ENCODE data around the gene TSR3.
"Not testable (repeated sequence)": the region's sequence is repeated elsewhere in the genome, so short reads cannot be mapped to it uniquely, and the experiment has no call there.

Gene TSR3

DNA sequence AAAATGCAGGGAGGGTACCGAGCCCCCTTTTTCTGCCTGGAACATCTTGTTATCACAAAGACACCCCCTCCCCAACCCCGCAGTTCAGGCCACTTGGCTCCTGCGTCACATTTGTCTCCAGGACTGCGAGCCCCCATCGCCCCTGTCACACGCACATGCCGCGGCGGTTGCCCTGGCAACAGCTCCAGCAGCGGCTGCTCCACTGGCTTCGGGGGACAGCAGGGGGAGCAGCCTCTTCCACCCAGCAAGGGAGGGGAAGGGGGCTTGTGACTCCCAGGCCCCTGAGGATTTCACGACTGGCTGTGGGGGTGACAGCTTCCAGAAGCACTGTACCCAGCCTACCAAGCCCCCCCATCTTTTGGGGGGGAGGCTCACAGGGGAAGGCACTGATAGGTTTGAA is 15.7 kb downstream of the TSR3 start:
- no peak for DNase-seq

GRCh38 chr16:1335211-1335971 is 16.3 kb downstream of the TSR3 start:
- no peak for DNase-seq

GRCh38 chr16:1334739-1335138 is 16.9 kb downstream of the TSR3 start:
- DNase-seq = no peak

DNA sequence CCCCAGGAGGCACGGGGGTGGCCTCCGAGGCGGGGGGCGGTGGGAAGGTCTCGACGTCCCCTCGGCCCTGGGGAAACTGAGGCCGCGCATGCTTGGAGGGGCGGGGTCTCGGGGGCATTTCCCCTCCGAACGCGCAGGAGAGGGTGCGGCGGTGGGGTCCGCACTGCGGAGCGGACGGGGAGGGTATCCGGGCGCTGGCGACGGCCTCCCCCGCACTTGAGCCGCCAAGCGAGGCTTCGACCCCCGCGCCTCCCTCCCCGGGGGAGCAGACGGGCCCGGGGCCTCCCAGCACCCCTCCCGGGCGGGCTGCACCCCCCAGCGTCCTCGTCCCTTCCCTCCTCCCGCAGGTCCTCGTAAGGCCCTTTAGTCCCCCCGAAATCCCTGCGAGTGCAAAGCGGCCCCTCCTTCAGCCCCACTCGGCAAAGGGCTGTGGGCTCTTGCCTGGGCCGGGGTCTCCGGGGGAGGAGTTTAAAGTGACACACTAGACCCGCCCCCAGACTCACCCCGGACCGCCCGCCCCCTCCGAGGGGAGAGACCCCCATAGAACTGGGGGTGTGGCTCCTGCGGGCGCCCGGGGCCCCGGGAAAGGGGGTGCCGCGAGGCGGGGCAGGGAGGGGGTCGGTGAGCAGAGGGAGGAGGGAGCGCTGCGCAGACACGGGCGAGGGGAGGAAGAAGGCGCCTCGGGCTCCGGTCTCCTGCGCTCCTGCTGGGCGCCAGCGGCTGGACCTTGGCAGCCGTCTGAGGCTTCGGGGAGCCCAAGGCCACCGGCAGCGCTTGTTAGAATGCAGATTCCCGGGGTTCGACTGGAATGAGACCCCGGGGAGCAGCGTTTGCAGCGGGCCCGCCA is 17.6 kb downstream of the TSR3 start:
- DNase-seq = no peak

- DNase-seq = no peak
Measured at GRCh38 chr16:1333149-1333812, 18.4 kb downstream of the TSR3 start, which contains the start of gene BAIAP3. Gene BAIAP3, plus strand, starts transcription at chr16:1333645. Its CDS starts 4,905 bp downstream, at chr16:1338550.

- no peak for DNase-seq
Measured at GRCh38 chr16:1332618-1333148, 19.0 kb downstream of the TSR3 start.

DNA sequence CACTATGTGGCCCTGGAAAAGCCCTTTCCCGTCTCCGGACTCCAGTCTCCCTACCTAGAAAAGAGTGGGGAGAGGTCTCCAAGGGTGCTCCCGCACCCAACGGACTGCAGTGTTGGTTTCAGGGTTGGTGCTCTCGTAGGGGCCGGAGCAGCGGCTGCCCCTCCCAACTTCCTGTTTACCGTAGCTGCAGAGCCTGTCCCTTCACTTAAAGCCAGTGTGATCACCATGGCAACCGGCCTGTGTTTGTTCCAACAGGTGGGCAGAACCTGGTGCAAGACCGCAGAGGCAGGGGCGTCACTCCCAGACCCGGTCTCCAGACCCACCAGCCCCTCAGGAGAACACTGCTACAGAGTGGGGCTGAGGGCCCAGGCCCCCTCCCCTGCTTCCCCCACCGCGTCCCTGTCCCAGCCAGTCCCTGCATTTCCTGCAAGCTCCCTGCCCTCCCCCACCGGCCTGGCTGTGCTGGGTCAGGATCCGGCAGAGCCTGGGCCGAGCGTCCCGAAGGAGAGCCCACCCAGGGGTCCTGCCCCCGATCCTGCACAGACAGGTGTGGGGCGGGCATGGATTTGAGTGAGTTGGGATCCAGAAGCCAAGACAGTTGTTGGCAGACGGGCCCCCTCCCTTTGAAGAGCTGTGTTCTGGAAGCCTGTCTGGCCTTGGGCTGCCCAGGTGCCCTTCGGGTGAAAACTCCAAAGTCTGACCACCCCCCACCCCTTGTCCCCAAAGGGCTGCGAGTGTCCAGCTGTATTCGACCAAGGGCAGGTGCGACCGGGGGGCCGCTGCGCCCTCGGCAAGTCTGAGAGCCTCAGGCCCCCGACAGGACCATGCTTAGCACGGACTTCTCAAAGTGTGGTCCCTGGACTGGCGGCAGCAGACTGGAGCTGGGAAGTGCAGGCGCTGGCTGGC is 19.7 kb downstream of the TSR3 start:
- no peak for DNase-seq

DNA sequence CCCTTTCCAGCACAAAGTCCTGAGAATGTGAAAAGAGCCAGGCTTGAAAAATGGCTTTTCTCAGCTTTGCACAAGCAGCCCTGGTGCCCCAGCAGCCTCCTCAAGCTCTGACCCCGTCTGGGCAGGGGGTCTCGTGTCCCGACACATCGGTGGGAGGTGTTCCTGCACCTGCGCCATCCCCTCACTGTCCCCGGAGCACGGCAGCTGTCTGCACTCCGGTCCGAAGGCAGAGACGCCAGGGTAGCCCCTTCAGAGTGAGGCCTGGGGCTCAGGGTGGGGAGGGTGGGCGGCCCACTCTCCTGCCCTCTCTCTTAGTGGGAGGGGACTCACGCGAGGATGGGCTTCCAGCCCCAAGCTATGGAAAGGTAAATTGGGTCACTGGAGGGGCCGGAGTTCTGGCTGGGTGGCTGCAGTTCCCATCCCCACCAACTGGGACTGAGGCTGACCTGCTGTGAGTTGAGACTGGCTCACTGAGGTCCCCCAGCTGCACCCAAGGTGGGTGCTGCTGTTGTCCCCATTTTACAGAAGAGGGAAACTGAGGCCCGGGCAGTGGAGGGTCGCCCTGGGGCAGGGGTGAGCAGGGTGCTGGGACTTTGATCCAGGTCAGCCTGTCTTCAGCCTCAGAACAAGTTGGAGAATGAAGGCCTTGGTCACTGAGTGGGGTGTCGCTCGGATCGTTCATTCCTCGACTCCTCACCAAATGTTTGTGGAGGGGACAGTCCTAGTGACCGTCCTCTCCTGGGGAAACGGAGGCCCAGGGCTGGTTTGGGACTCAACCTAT is 20.6 kb downstream of the TSR3 start:
- no peak for DNase-seq

GRCh38 chr16:1330260-1330914 is 21.3 kb downstream of the TSR3 start:
- no peak for DNase-seq

- not testable (repeated sequence) for DNase-seq
Measured at GRCh38 chr16:1328961-1329360, 22.7 kb downstream of the TSR3 start.

DNA sequence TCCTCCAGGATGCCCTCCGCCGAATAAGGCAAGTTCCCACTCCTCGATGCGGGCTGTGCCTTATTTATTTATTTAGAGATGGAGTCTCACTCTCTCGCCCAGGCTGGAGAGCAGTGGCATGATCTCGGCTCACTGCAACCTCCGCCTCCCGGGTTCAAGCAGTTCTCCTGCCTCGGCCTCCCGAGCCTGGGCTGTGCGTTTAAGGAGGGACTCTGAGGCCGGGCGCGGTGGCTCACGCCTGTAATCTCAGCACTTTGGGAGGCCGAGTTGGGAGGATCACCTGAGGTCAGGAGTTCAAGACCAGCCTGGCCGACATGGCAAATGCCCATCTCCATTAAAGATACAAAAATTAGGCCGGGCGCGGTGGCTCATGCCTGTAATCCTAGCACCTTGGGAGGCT is 23.5 kb downstream of the TSR3 start:
- not testable (repeated sequence) for DNase-seq

DNA sequence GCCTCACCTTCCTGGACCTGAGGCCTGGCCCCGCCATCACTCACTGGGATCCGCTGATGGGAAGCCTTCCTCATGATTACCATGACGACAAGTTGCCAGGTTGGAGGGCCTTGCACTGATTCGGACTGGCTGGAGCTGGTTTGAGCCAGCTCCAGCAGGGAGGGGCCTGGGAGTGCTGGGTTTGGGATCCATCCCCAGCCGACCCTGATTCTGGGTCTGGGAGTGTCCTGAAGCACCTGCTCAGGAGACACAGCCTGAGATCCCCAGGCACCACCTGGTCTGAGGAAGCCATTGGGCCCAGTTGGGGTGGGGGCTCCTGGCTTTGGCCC is 24.1 kb downstream of the TSR3 start:
- DNase-seq = no peak

DNA sequence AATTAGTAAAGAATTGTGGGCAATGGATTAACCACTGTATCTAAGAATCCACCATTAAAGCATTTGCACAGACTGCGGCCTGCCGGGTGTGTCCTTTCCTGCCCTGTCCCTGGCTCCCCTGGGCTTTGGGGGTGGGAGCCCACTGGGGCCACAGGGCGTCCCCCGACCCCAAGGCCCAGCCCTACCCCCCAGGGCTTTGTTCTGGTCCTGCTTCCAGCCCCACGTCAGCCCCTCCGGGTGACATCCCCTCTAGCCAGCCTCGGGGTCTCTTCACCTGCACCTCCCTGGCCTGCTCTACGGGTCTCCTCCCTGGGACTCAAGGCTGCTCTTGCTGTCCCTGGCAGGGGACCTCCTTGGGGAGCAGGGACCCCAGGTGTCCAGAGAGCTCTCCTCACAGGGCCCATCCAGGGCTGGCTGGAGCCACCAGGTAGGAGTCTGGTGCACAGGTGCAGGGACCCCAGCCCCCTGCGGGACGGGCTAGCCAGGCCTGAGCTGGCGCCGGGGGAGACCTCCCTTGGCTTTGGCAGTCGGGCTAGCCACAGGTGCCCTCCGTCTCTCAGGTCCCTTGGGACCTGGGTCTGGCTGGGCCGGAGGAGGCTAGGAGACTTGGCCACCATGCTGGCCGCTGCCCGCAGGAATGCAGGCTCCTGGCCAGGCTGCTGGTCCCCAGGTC is 24.6 kb downstream of the TSR3 start:
- no peak for DNase-seq

DNA sequence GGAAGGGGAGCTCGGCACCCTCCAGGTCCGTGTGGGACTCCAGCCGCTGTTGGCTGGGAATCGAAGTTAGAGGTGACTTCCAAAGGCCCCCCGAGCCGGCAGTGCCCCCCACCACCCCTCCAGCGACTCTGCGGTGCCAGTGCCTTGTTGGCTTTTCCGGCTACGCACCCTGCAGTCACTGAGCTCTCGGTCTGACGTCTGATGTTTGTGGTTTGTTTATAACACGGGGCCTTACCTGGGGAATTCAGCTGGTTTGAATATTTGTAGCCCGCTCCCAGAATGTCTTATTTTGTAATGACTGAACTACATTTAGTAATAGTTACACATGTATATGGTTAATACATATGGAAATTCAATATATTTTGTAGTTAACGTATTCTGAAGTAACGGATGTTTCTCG is 25.3 kb downstream of the TSR3 start:
- no peak for DNase-seq

DNA sequence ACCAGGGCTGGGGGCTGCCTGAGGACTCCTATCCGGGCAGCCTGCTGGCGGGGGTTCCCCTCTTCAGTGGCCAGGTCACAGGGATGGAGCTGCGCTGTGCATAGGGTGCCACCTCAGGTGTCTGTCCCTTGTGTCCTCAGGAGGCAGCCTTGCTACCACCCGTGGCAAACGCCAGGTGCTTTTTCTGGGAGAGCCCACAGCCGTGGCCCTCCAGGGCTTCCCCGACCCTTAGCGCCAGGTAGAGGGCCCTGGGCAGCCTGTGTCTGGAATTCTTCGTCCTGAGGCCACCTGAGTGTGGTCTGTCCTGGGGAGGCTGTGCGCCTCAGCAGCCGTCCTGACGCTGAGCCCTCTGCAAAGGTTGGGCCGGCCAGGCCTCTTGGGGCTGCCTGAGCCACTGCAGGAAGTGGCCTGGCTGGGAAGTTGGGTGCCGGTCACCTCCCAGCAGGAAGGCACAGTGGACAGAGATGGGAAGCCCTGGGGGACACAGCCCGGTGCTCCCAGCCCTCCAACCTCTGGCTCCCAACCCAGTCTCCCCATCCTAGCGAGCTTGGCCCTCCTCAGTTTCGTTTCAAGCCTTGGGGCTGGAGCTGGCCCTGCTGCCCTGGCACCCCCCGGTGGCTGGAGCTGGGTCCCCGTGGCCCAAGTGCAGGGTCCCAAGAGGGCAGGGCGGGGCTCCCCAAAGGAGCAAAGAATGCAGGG is 25.9 kb downstream of the TSR3 start:
- DNase-seq = no peak

GRCh38 chr16:1325261-1325660 is 26.4 kb downstream of the TSR3 start:
- DNase-seq = no peak

DNA sequence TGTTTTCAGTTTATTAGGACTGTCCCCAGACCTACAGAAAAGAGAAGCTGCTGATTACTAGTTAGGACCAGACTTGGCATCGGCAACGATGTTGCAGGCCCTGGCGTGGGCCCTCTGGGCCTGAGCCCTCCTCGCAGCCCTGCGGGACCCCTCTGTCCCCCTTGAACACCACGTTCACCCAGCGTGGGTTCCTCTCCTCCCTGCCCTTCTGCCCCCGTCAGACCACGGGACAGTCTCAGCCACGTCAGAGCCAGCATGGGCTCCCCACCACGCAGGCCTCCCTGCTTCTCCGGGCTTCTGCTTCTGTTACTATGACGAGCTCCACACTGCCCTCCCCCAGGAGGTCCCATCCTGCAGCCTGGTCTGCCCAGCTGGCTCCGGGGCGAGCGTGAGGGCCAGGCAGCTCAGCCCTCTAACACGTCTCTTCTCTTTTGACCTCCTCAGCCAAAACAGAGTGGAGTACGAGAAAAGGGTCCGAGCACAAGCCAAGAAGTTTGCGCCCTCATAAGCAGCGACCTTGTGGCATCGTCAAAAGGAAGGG is 27.3 kb downstream of the TSR3 start:
- DNase-seq = no peak

DNA sequence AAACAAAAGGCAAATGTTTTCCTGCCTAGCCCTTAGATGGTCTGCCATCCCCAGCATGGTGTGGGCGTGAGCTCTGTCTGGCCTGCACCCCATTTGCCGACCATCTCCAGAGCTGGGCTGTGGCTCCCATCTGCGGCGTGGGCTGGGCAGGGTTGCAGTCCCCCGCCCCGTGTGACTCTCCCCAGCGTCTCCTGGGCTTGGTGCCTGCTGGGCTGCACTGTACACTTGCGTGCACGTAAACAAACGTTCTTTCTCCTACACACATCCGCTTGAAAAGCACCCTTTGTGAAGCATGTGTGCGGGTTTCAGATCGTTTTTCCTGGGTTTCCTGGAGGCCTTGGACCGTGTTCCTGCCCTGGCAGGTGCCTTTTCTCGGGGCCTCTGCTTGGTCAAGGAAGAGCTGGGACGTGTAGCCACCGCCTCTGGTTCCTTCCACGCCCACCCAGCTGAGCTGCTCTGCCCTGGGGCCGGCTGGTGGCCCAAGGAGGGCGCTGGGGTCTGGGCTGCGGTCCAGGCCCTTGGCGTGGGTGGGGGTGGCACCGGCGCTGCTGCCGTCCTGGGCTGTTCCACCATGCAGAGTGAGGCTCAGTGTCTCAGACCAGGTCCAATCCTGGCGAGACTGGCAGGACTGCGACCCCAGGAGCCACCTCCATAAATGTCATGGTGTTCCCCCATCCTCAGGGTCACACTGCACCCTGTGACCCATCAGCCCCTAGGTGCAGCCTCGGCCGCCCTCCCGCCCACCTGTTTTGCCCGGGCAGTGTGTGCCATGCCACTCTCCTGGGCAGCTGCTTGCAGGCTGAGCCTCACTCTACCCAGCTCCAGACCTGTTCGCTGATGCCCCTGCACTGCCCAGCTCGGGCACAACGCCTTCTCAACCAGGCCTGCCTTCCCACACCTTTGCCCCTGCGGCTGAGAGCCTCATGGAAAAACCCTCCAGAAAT is 28.1 kb downstream of the TSR3 start:
- DNase-seq = no peak

All from NCI-H1048 (cell line).